H1 (cell line): ENCODE results near the gene SMNDC1. TPM values are rescaled to one million over a fixed set of nuclear protein-coding genes. Genes with fewer than 3 reads are reported as not detected.

Source experiments
- SP4 ChIP-seq: IDR thresholded peaks from 2 replicates; pipeline ENCODE4 v1.6.1; 2012; ENCODE audit warnings: low read length, inconsistent platforms
- polyA plus RNA-seq, 7 experiments: library from polyadenylated mRNA; depleted of rRNA in 3 of 7; stranded (reverse) in 5 of 7; unstranded in 2 of 7; fragments of >200 nt in 5 of 7; fragments of 200-250 nt in 2 of 7; gene quantifications; 1 replicate in 5 of 7; 2 replicates in 1 of 7; 4 replicates in 1 of 7; pipeline versions ENCODE4 v1.2.1 to v1.2.3, GENCODE V29; 2011 to 2013; ENCODE audit warnings: missing spikeins in 2 of 7, mixed read lengths in 2 of 7
- total RNA-seq: library from RNA; stranded (reverse); fragmentation: NEBNext Ultra II Directional; extraction: Animal tissue kit (Norgen Biotek cat#: 25700); gene quantifications from 2 replicates; pipeline ENCODE4 v1.2.1, GENCODE V29; 2021

Gene SMNDC1
- total and polyA plus RNA-seq, 2 of the 8 experiments (the other 6 are each of a cell fraction or from before 2014, with no cell fraction given): 8.1 to 48.6 TPM

DNA sequence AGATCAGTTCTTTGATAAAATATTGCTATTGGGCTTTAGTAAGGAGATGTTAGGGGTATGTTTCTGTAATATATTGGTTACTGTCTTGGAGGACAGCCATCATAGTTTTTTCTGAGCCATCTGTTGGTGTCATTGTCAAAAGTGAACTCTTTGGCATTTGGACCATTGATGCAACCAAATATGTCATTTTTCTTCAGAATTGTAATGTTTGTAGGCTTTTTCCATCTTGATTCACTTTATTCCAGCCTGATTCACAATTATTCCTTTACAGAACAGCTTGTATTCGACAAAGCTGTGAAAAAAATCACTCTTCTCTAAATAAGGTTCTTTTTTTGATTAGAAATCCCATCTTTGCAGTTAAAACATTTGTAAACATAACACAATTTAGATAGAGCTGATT lies 37.4 kb downstream of the SMNDC1 start (continued):
- TF ChIP-seq SP4: no peak
